ENCODE results near the gene PLCH1. TPM values are rescaled to one million over a fixed set of nuclear protein-coding genes. Genes with fewer than 3 reads are reported as not detected.

PLCH1 gene
- polyA plus RNA-seq, 1 donor (not counting 4 experiments of a cell fraction or from before 2014, with no cell fraction given) = 0.05 TPM

DNA sequence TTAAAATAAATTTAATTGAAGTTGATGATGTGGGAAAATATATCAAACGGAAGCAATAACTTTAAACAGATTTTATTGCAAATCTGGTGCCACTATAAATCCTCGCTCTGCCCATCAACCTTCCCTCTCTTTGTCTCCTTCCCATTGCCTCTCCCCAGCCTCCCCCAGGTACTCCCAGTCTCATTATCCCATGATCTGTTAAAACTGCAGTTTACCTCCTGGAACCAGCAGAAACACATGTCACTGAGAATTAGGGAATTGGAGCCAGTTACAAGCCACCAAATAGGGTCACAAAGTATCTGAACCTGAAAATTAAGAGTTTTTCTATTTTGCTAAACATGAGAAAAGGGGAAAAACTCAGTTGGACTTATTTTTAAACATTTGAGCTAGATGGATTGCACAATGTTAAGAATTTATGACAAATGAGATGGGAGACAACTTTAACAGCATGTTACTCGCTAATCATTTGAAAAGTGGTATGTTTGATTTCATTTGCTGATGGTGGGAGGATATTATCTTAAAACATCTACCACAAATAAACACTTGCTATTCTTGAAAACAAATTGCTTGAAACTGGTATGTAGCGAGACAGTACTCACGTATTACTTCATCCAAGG lies 2.4 kb downstream of the PLCH1 start:
- no peak for DNase-seq (ENCODE audit: low read depth, low spot score)
- H3K4me2 ChIP-seq (ENCODE audit: control insufficient read depth, extremely low read depth, insufficient read depth, low read depth, low read length) = no peak overlapping the region
- peaks cover 13% of the 10 kb centered on the region for H3K4me1 ChIP-seq (ENCODE audit: control insufficient read depth, extremely low read depth, insufficient read depth, low read length)
- no peaks in the 10 kb centered on the region for H4K20me1 ChIP-seq (ENCODE audit: control insufficient read depth, extremely low read depth, insufficient read depth, low read length)
- H2AFZ ChIP-seq (ENCODE audit: control insufficient read depth, low read length) = no peak overlapping the region
- dilution Hi-C loops (cut with MboI; ENCODE audit: extremely low pct_ligation_motif_present, low sequenced_read_pairs) = no loop called here
- H3K9me1 ChIP-seq (ENCODE audit: control insufficient read depth, extremely low read depth, insufficient read depth, low read length) = no peaks in the 10 kb centered on the region
- H3K4me3 ChIP-seq (ENCODE audit: control insufficient read depth in 2 of 3, extremely low read depth in 1 of 3, insufficient read depth in 2 of 3, low read depth in 1 of 3, low read length in 3 of 3) = no peak overlapping the region
- H3K27ac ChIP-seq (ENCODE audit: control insufficient read depth, insufficient read depth, low read length) = no peak overlapping the region
- no peaks in the 10 kb centered on the region for H3K36me3 ChIP-seq (ENCODE audit: control insufficient read depth in 2 of 2, extremely low read depth in 1 of 2, insufficient read depth in 2 of 2, low read length in 2 of 2)
- no peak for FAIRE-seq
- H3K9me3 ChIP-seq (ENCODE audit: control insufficient read depth, low read depth, low read length) = no peaks in the 10 kb centered on the region
- H3K27me3 ChIP-seq (ENCODE audit: control insufficient read depth, extremely low read depth, insufficient read depth, low read length) = peaks cover 36% of the 10 kb centered on the region
- H3K79me2 ChIP-seq (ENCODE audit: control insufficient read depth, insufficient read depth, low read length) = no peaks in the 10 kb centered on the region
- H3K9ac ChIP-seq (ENCODE audit: control insufficient read depth, extremely low read depth, insufficient read depth, low read length) = no peak overlapping the region
- TF ChIP-seq EZH2 (IDR thresholded peaks at IDR 0.05; ENCODE audit: low read length) = no peak
- TF ChIP-seq, protein P1, sequence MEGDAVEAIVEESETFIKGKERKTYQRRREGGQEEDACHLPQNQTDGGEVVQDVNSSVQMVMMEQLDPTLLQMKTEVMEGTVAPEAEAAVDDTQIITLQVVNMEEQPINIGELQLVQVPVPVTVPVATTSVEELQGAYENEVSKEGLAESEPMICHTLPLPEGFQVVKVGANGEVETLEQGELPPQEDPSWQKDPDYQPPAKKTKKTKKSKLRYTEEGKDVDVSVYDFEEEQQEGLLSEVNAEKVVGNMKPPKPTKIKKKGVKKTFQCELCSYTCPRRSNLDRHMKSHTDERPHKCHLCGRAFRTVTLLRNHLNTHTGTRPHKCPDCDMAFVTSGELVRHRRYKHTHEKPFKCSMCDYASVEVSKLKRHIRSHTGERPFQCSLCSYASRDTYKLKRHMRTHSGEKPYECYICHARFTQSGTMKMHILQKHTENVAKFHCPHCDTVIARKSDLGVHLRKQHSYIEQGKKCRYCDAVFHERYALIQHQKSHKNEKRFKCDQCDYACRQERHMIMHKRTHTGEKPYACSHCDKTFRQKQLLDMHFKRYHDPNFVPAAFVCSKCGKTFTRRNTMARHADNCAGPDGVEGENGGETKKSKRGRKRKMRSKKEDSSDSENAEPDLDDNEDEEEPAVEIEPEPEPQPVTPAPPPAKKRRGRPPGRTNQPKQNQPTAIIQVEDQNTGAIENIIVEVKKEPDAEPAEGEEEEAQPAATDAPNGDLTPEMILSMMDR (optimal IDR thresholded peaks at IDR 0.05 in 1 of 3, IDR thresholded peaks at IDR 0.05 in 1 of 3, conservative IDR thresholded peaks at IDR 0.05 in 1 of 3; ENCODE audit: extremely low read depth in 1 of 3, insufficient read depth in 2 of 3, low read length in 3 of 3) = no peak

DNA sequence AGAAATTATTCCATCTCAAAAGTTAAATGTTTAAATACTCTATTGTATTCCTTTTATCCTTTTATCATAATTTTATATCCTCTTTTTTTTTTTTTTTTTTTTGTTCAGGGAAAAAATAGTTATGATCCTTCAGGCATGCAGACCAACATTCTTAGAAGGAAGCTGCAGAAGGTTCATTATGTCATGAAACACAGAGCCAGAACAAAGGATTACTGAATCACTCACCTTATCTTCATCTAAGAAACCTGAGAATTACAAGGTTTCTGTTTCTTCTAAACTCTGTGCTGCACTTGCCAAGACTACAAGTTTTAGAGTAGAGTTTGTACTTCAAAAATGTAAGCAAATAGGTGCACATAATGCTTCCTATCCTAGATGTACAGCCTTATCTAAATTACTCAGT lies 3.3 kb downstream of the PLCH1 start:
- Histone ChIP-seq H3K79me2 (ENCODE audit: control insufficient read depth, insufficient read depth, low read length) (no peaks in the 10 kb centered on the region), H3K9ac (ENCODE audit: control insufficient read depth, extremely low read depth, insufficient read depth, low read length) (no peak overlapping the region), H2AFZ (ENCODE audit: control insufficient read depth, low read length) (no peak overlapping the region), H3K4me1 (ENCODE audit: control insufficient read depth, extremely low read depth, insufficient read depth, low read length) (peaks cover 13% of the 10 kb centered on the region), H3K27ac (ENCODE audit: control insufficient read depth, insufficient read depth, low read length) (no peak overlapping the region), H3K9me3 (ENCODE audit: control insufficient read depth, low read depth, low read length) (no peaks in the 10 kb centered on the region), H3K27me3 (ENCODE audit: control insufficient read depth, extremely low read depth, insufficient read depth, low read length) (peaks cover 36% of the 10 kb centered on the region), H3K4me3 (ENCODE audit: control insufficient read depth in 2 of 3, extremely low read depth in 1 of 3, insufficient read depth in 2 of 3, low read depth in 1 of 3, low read length in 3 of 3) (no peak overlapping the region), H3K9me1 (ENCODE audit: control insufficient read depth, extremely low read depth, insufficient read depth, low read length) (no peaks in the 10 kb centered on the region), H4K20me1 (ENCODE audit: control insufficient read depth, extremely low read depth, insufficient read depth, low read length) (no peaks in the 10 kb centered on the region), H3K36me3 (ENCODE audit: control insufficient read depth in 2 of 2, extremely low read depth in 1 of 2, insufficient read depth in 2 of 2, low read length in 2 of 2) (no peaks in the 10 kb centered on the region), H3K4me2 (ENCODE audit: control insufficient read depth, extremely low read depth, insufficient read depth, low read depth, low read length) (no peak overlapping the region)
- TF ChIP-seq, protein P1 (optimal IDR thresholded peaks at IDR 0.05 in 1 of 3, IDR thresholded peaks at IDR 0.05 in 1 of 3, conservative IDR thresholded peaks at IDR 0.05 in 1 of 3; ENCODE audit: extremely low read depth in 1 of 3, insufficient read depth in 2 of 3, low read length in 3 of 3) = no peak
- no peak for TF ChIP-seq EZH2 (IDR thresholded peaks at IDR 0.05; ENCODE audit: low read length)
- dilution Hi-C loops (cut with MboI; ENCODE audit: extremely low pct_ligation_motif_present, low sequenced_read_pairs) = no loop called here
- DNase-seq (ENCODE audit: low read depth, low spot score) = no peak
- FAIRE-seq = no peak
